Lung microvascular endothelial cell (primary cell): ENCODE measurements around the gene MRPL23. TPM values are rescaled to one million over a fixed set of nuclear protein-coding genes. Genes with fewer than 3 reads are reported as not detected.

Experiments
- DNase-seq, 2 donors: peaks; one replicate each; pipeline versions ENCODE4 v3.0.0 to v3.0.0-alpha.2; 2010; ENCODE audit warnings: low read depth in 2 of 2
- total RNA-seq: library from RNA; depleted of rRNA; stranded (reverse); fragments of >200 nt; gene quantifications from 2 replicates; pipeline ENCODE4 v1.2.1, GENCODE V29; 2014

The MRPL23 gene
- total RNA-seq, 1 donor from 2014 or later: 77.6 TPM

GRCh38 chr11:1933416-1934334 lies 13.5 kb upstream of the MRPL23 start:
- DNase-seq: no peak

GRCh38 chr11:1934335-1935155 lies 12.6 kb upstream of the MRPL23 start:
- no peak for DNase-seq

GRCh38 chr11:1935156-1936071 lies 11.7 kb upstream of the MRPL23 start:
- no peak for DNase-seq

- DNase-seq: no peak
Measured at GRCh38 chr11:1936072-1936780, 10.9 kb upstream of the MRPL23 start.

- no peak for DNase-seq
Measured at GRCh38 chr11:1936781-1937615, 10.1 kb upstream of the MRPL23 start.

GRCh38 chr11:1937616-1938342 lies 9.4 kb upstream of the MRPL23 start:
- DNase-seq: no peak

- no peak for DNase-seq
Measured at GRCh38 chr11:1938343-1939005, 8.7 kb upstream of the MRPL23 start.

GRCh38 chr11:1939006-1939625 lies 8.0 kb upstream of the MRPL23 start:
- no peak for DNase-seq

- DNase-seq: peak; percentile 20 to 48
Measured at GRCh38 chr11:1939788-1940187, 7.3 kb upstream of the MRPL23 start.

GRCh38 chr11:1942558-1943260 lies 4.4 kb upstream of the MRPL23 start:
- DNase-seq: no peak

GRCh38 chr11:1943576-1943975 lies 3.6 kb upstream of the MRPL23 start:
- peak in 1 of 2 donors; percentile 5 for DNase-seq

- DNase-seq: peak; percentile 11 to 64
Measured at GRCh38 chr11:1943977-1944376, 3.2 kb upstream of the MRPL23 start.

- no peak for DNase-seq
Measured at GRCh38 chr11:1947592-1948237, 583 bp downstream of the MRPL23 start.

- no peak for DNase-seq
Measured at GRCh38 chr11:1948389-1948788, 1.3 kb downstream of the MRPL23 start.

- no peak for DNase-seq
Measured at GRCh38 chr11:1949302-1949701, 2.2 kb downstream of the MRPL23 start.

- no peak for DNase-seq
Measured at GRCh38 chr11:1949922-1950321, 2.8 kb downstream of the MRPL23 start.
